ENCODE results near the gene TPSG1. TPM values are rescaled to one million over a fixed set of nuclear protein-coding genes. Genes with fewer than 3 reads are reported as not detected.

TPSG1 gene
- total RNA-seq, 1 experiment from 2014 or later = not detected

- Histone ChIP-seq H3K9ac (ENCODE audit: low read length) (no peak overlapping the region), H3K79me2 (ENCODE audit: insufficient read depth, low read length) (no peaks in the 10 kb centered on the region), H3K4me1 (ENCODE audit: control insufficient read depth in 1 of 2, insufficient read depth in 2 of 2, low read length in 2 of 2) (peaks cover 18 to 20% of the 10 kb centered on the region in 2 experiments), H3K9me3 (ENCODE audit: control insufficient read depth in 1 of 2, insufficient read depth in 1 of 2, low read depth in 1 of 2, low read length in 2 of 2) (no peaks in the 10 kb centered on the region), H2AFZ (ENCODE audit: low read depth, low read length, poor library complexity, severe bottlenecking) (no peak overlapping the region), H4K20me1 (ENCODE audit: insufficient read depth) (no peaks in the 10 kb centered on the region), H3K27me3 (ENCODE audit: insufficient read depth, low read length) (no peaks in the 10 kb centered on the region), H3K27ac (ENCODE audit: low read depth, low read length) (peak overlapping the region; percentile 52), H3K4me2 (ENCODE audit: low read length) (peak overlapping the region; percentile 59), H3K9me2 (ENCODE audit: insufficient read depth) (no peaks in the 10 kb centered on the region), H3K36me3 (ENCODE audit: control insufficient read depth in 1 of 2, insufficient read depth in 2 of 2, low read length in 2 of 2) (no peaks in the 10 kb centered on the region), H3K4me3 (replicated peaks in 1 of 2; ENCODE audit: low read depth in 1 of 2, low read length in 2 of 2) (no peak overlapping the region)
- ATAC-seq (peak; percentile 72), DNase-seq (ENCODE audit: low read depth, low spot score) (peak; percentile 43)
- no TSS peak for BruUV-seq (replicated peaks)
- intact Hi-C loops (cut with micrococcal nuclease) = no loop called here
- TF ChIP-seq EZH2phosphoT487 (IDR thresholded peaks at IDR 0.05; ENCODE audit: borderline replicate concordance) = no peak
- no peak for TF ChIP-seq RAD21 (IDR thresholded peaks at IDR 0.05; ENCODE audit: low read depth)
- TF ChIP-seq REST (IDR thresholded peaks at IDR 0.05; ENCODE audit: low read depth) = no peak
- TF ChIP-seq EZH2 (IDR thresholded peaks at IDR 0.05) = no peak
- ChIA-PET POLR2A (no interaction called here), RAD21 (ENCODE audit: low non-redundant PET in 1 of 2, low total read pairs in 2 of 2, uncharacterized antibody in 2 of 2, unreplicated experiment in 2 of 2) (no interaction called here), CTCF (no interaction called here)
Observed at GRCh38 chr16:1174477-1175357, 50.4 kb downstream of the TPSG1 start.
